ENCODE measurements around the gene KRT15. TPM values are rescaled to one million over a fixed set of nuclear protein-coding genes. Genes with fewer than 3 reads are reported as not detected.

Gene KRT15
- total and polyA plus RNA-seq, 9 of the 15 experiments (the other 6 are each of a cell fraction or from before 2014, with no cell fraction given) = 0.28 to 4.4 (median 0.56) TPM

- no peak for TF ChIP-seq HNRNPH1 (optimal IDR thresholded peaks at IDR 0.05; ENCODE audit: low read depth, low read length)
- no peak for TF ChIP-seq BMI1 (IDR thresholded peaks at IDR 0.05; ENCODE audit: low read length)
- TF ChIP-seq MGA (IDR thresholded peaks at IDR 0.05) = no peak
- TF ChIP-seq MAX (CRISPR knock-in tag; IDR thresholded peaks at IDR 0.05) = no peak
- no peak for TF ChIP-seq E2F3 (CRISPR knock-in tag; IDR thresholded peaks at IDR 0.05)
- TF ChIP-seq ATF3 (IDR thresholded peaks at IDR 0.05) = no peak
- TF ChIP-seq ATF3 (CRISPR knock-in tag; conservative IDR thresholded peaks at IDR 0.05) = no peak
- no peak for TF ChIP-seq SRSF9 (IDR thresholded peaks at IDR 0.05; ENCODE audit: borderline replicate concordance, low read depth, low read length)
- TF ChIP-seq FOXP1 (CRISPR knock-in tag; IDR thresholded peaks at IDR 0.05) = no peak
- no peak for TF ChIP-seq HSF4 (CRISPR knock-in tag; IDR thresholded peaks at IDR 0.05; ENCODE audit: borderline replicate concordance)
- TF ChIP-seq NEUROD1 (IDR thresholded peaks at IDR 0.05; ENCODE audit: borderline replicate concordance, low read depth, low read length, partially characterized antibody) = no peak
- no peak for TF ChIP-seq ZBTB17 (CRISPR knock-in tag; IDR thresholded peaks at IDR 0.05)
- no peak for TF ChIP-seq POLR2H (tag; IDR thresholded peaks at IDR 0.05; ENCODE audit: low read depth)
- no peak for TF ChIP-seq ZNF324 (CRISPR knock-in tag; IDR thresholded peaks at IDR 0.05)
- TF ChIP-seq HDAC3 (IDR thresholded peaks at IDR 0.05; ENCODE audit: borderline replicate concordance, partially characterized antibody) = no peak
Measured at GRCh38 chr17:41475421-41475820, 43.3 kb downstream of the KRT15 start (continued).
